C4-2B (cell line): Measurements from ENCODE around the gene TLCD4.
A peak's percentile ranks its signal among the peaks of the same experiment; 100 is the strongest.

Source experiments
- ZFX ChIP-seq: fragments of 450-650 bp; IDR thresholded peaks from 2 replicates; pipeline ENCODE4 v1.6.1; 2017
- TF ChIP-seq, protein P1 (sequence below): fragments of 450-650 bp; conservative IDR thresholded peaks from 2 replicates; pipeline ENCODE4 v1.5.1; 2017; ENCODE audit warnings: mild to moderate bottlenecking

DNA sequence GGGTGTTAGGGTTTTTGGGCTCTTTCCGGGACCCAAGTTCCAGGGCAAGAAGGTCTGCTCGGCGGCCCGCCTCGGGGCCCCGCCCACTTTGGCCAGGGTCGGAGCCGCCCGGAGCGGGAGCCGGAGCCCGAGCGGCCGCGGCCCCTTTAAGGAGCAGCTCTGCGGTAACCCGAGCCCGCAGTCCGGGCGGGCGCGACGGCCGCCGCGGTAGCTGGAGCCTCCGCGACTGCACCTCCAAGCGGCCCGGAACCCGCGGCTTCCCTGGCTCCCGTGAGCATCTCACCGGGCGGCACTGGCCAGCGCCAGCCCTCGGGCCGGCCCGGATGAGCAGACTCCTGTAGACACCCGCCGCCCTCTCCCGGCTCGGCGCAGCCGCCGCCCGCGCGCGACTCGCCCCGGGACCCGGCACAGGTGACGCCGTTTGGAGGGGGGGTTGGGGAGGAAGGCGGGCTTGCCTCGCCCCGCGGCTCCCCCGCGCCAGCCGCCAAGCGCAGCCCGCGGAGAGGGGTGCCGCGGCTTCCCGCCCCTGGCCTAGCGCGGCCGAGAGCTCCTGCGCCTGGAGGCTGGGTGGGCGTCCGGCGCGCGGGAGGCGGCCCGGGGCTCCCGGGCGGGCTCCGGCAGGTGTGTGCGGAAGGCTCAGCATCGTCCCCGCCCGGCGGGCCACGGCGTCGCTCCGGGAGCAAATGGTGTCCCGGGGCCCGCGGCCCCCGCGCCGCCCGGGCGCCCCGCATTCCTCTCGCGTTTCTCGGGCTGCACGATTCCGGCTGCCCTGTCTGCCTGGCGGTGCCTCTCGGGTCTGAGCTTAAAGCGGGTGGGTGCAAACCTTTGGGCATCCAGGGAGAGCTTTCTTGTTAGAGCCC, at the start of gene TLCD4:
- TF ChIP-seq, protein P1, sequence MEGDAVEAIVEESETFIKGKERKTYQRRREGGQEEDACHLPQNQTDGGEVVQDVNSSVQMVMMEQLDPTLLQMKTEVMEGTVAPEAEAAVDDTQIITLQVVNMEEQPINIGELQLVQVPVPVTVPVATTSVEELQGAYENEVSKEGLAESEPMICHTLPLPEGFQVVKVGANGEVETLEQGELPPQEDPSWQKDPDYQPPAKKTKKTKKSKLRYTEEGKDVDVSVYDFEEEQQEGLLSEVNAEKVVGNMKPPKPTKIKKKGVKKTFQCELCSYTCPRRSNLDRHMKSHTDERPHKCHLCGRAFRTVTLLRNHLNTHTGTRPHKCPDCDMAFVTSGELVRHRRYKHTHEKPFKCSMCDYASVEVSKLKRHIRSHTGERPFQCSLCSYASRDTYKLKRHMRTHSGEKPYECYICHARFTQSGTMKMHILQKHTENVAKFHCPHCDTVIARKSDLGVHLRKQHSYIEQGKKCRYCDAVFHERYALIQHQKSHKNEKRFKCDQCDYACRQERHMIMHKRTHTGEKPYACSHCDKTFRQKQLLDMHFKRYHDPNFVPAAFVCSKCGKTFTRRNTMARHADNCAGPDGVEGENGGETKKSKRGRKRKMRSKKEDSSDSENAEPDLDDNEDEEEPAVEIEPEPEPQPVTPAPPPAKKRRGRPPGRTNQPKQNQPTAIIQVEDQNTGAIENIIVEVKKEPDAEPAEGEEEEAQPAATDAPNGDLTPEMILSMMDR, result no peak
- TF ChIP-seq ZFX, result peak; percentile 65
